CD4-positive, alpha-beta T cell treated with Interleukin-21 for 1 hour (primary cell): ENCODE measurements around the gene HYDIN.
"Not testable (repeated sequence)": the region's sequence is repeated elsewhere in the genome, so short reads cannot be mapped to it uniquely, and the experiment has no call there.

Source experiments
- DNase-seq: peaks from one replicate; pipeline ENCODE4 v3.0.0-alpha.2; 2020

Gene HYDIN

GRCh38 chr16:71218306-71218963, 12.1 kb downstream of the HYDIN start:
- no peak for DNase-seq

- no peak for DNase-seq
These were observed 13.0 kb downstream of the HYDIN start for GRCh38 chr16:71217506-71217905.

DNA sequence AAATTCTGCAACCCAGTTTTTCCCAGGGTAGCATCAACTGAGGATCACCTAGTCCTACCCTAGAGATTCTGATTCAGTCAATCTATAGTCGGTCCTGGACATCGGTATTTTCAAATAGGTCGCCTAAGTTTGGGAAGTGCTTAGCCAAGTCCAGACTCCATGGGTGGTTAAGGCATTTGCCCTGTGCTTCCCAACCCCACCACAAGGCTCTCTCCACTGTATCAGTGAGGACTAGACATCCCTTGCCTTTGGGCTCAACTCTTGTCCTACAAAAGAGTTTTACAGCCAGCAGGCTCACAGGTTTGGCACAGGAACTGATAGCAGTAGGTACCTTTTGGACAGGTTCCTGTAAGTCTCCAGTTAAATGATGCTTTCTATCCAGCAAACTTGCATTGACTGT, 13.8 kb downstream of the HYDIN start:
- no peak for DNase-seq

DNA sequence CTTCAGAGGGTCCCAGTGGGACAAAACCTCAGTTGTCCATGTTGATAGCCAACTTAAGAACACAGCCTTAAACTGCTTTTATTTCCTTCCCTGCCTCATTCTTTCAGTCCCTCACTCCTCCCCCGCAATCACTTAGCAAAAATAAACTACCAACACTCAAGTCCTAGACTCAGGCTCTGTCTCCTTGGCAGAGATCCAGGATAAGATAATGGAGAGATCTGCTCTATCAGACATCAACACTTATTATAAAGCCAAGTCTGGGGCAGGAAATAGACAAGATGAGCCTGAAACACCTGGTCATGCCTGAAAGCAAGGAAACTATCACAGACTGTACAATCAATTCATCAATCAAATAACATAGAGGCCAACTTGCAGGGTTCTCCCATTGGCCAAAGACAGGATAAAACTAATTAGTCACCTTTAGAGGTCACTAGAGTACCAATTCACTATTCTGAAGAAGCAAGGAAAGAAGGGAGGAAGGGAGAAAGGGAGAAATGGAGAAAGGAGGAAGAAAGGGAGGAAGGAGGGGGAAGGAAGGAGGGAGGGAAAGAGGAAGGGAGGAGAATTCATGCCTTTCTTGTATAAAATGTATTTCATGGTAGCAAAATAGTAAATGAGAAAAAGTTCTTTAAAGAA, 15.7 kb downstream of the HYDIN start:
- DNase-seq = no peak

DNA sequence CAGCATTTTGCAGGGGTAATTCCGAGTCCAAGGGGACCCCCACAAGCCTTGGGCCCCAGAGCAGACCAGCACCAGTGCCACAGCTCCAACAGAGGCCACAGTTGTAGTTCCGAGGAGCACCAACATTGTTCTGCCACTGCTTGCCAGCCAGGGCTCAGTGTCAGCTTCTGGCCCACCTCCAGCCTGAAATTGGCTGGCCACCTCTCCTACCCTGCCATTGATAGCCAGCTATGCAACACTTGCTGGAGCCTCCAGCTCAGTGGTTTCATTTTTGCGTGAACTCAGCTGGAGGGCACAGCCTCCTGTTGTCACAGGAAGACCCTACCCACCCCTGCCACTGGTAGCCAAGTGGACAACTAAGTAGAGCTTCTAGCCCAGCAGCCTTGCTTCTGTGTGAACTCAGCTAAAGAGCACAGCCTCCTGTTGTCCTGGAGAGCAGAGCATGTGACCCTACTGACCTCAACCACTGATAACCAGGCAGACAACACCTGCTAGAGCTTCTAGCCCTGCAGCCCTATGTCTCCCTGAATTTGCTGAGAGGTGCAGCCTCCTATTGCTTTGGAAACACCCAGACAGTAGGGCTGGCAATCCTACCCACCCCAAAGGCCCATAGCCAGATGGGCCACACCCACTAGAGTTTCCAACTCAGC, 24.9 kb downstream of the HYDIN start:
- DNase-seq = no peak

DNA sequence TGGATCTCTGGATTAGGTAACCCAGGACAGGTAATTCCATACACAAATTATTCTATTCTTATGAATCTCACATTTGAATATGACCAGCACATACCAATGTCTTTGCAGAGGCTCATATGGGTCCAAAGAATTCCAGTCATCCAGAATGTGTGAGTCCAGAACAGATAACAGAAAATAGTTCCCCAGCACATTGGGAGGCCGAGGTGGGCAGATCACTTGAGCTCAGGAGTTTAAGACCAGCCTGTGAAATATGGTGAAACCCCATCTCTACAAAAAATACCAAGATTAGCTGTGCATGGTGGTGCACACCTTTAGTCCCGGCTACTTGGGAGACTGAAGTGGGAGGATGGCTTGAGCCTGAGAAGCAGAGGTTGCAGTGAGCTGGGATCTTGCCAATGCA, 26.9 kb downstream of the HYDIN start:
- no peak for DNase-seq

DNA sequence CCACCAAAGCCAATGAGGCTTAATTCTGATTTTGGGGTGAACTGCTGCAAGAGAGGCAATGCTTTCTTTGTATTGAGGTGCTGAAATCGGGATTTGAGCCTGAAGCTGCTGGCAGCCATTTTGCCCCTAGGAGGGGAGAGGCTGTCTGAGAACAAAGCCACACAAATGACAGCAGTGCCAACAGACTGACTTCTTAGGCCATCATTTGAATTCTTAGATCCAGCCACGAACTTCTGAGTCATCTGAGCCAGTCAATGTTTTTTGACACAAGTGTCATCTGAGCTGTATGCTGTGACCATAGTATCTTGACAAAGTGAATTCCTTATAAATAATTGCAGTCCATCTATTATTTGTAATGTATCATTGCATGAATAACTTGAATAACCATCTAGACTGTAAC, 29.0 kb downstream of the HYDIN start:
- DNase-seq = no peak

DNA sequence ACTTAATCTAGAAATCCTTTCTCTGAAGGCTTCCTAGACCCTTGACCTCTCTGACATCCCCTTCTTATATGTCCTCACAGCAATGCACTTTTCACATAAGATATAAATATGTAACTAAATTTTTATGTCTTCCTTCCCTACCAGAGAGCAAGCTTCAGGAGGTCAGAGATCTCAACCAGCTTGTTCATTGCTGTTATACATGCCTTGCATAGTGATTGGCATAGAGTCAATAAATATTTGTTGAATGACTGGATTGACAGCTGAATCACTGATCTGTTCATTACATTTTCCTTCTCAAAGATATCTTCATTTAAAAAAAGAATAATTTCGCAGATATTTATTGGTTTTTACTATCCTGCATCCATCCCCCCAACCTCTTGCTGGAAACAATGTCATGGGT, 29.5 kb downstream of the HYDIN start:
- no peak for DNase-seq

- no peak for DNase-seq
These were observed 32.1 kb downstream of the HYDIN start for GRCh38 chr16:71198408-71198807.

GRCh38 chr16:71192387-71192786, 38.1 kb downstream of the HYDIN start:
- DNase-seq = no peak

GRCh38 chr16:71188956-71189712, 41.4 kb downstream of the HYDIN start:
- DNase-seq = no peak

DNA sequence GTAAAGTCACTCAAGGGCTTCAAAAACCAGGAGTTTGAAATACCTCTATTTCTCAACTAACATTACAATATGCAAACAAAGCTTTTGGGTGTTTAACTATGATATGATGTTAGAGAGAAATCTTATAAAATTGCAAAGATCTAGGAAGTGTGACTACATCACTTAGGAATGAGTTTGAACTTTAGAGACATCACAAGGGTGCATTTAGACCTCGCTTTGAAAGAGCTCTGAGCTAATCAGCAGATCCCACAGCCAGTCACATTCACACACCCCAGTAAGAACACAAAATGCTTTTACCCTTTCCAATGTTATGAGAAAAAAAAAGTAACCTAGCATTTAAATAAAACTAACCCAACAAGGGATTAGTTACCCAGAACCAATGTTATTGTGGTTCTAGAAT, 45.2 kb downstream of the HYDIN start:
- no peak for DNase-seq

DNA sequence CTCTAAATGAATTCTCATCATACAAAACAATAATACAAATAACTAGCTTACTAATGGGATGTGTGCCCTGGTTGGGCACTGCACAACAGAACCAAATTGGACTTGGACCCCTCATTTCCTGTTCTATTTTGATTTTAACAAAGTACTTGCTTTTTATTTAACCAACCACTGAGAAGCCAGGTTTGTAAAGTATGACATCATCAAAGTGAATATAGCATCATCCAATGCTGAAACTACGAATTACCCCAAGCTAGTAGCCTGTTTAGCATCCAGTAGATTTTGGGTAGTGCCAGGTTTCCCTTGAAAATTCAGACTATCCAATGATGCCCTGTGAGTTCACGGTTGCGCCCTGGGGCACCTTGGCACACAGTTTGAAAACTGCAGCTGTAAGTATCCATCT, 51.0 kb downstream of the HYDIN start:
- DNase-seq = no peak

- DNase-seq = no peak
These were observed 57.9 kb downstream of the HYDIN start for GRCh38 chr16:71172481-71173207.

DNA sequence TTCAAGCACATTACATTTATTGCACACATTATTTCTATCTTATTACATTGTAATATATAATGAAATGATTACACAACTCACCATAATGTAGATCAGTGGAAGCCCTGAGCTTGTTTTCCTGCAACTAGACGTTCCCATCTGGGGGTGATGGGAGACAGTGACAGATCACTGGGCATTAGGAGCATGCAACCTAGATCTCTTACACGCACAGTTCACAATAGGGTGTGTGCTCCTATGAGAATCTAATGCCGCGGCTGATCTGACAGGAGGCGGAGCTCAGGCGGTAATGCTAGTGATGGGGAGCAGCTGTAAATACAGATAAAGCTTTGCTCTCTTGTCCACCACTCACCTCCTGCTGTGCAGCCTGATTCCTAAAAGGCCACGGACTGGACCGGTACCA, 69.5 kb downstream of the HYDIN start:
- DNase-seq = not testable (repeated sequence)

DNA sequence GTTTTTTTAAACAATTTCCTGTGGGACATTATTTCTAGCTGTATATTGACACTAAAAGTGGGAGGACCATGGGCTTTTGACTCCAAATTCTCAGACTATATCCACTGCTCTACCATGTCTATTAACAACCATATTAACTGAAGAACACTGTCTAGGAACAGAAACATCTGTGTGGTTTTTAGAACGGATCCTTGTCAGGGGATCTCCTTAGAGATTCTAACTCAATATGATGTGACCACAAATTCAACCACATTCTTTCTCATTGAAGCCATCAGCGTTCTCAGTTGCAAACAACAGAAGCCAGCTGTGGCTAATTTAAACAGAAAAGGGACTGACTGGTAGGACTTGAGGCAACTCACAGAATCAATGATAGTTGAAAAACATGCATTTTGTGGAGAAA, 73.2 kb downstream of the HYDIN start:
- DNase-seq = not testable (repeated sequence)

GRCh38 chr16:71153329-71153728, 77.2 kb downstream of the HYDIN start:
- DNase-seq = not testable (repeated sequence)

DNA sequence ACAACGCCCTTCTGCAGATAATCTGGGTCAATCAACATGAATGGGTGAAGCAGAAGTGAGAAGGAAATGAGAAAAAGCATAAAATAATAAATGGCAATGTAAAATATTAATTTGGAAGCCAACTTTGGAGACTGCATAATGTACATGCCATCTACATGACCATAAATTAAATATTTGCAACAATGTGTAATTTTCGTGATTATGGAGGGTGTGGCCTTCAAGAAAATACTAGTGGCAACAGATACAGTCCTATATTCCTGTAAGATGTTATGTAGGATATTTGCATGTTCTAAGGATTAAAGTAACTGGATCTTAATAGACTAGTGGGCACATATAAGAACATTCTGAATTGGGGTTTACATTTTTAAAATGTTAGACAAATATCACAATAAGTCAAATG, 78.9 kb downstream of the HYDIN start:
- DNase-seq = not testable (repeated sequence)

DNA sequence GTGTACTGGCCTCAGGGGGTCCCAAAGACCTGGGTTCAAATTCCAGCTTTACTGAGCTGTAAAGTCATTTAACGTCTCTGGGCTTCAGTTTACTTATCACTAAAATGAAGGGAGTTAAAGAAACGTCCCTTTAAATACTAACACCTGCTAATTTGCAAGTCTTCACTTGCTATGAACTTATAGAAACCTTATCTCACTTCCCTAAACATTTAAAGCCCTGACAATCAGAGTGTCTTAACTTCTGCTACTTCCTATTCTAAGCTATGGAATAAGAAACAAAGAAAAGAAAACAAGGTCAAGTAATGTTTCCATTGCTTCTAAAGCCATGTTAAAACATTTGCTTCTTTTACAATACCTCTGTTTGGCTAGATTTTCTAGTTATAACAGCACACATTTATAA, 87.3 kb downstream of the HYDIN start:
- DNase-seq = not testable (repeated sequence)

- not testable (repeated sequence) for DNase-seq
These were observed 120.0 kb downstream of the HYDIN start for GRCh38 chr16:71110565-71110964.

- not testable (repeated sequence) for DNase-seq
These were observed 120.8 kb downstream of the HYDIN start for GRCh38 chr16:71109656-71110208.

DNA sequence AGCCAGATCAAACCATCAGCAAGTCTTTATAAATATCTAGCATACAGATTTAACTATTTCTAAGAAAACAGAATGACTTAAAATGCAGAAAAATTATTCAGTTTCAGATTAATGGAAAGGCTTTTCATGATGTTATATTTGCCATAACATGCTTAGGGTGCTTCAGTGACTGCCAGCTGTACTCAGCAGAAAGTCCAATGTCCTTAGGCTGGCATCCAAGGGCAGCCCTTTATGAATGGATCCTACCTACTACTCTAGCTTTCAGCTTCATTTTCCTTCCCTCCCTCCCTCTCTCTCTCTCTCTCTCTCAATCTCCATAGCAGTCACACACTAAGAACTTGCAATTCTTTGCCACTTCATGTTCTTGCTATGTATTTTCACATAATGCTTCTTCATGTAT, 124.6 kb downstream of the HYDIN start:
- not testable (repeated sequence) for DNase-seq

GRCh38 chr16:71083573-71083972, 146.9 kb downstream of the HYDIN start:
- not testable (repeated sequence) for DNase-seq
